A549 (cell line): ENCODE data around the gene PLCB1.

Experiments used
- CTCF ChIP-seq: fragments of >200 bp; sonication (Bioruptor Twin); formaldehyde crosslinking; IDR thresholded peaks from 3 replicates; pipeline ENCODE4 v1.5.1; 2016
- EP300 ChIP-seq, 2 experiments: fragments of >200 bp; sonication (Bioruptor Twin); formaldehyde crosslinking; IDR thresholded peaks; 2 replicates in 1 of 2; 3 replicates in 1 of 2; pipeline ENCODE4 v1.6.1; 2016 to 2017
- PHF8 ChIP-seq: fragments of 200-600 bp; sonication (generic); IDR thresholded peaks from 2 replicates; pipeline ENCODE4 v1.6.1; 2016; ENCODE audit warnings: low read depth, mild to moderate bottlenecking, antibody characterized with exemption, moderate library complexity, borderline replicate concordance
- POLR2A ChIP-seq: IDR thresholded peaks from 2 replicates; pipeline ENCODE4 v1.6.1; 2012; ENCODE audit warnings: mild to moderate bottlenecking, low read length
- REST ChIP-seq: fragments of 200-600 bp; sonication (generic); IDR thresholded peaks from 2 replicates; pipeline ENCODE4 v1.6.1; 2016; ENCODE audit warnings: antibody characterized with exemption, mild to moderate bottlenecking, moderate library complexity

GRCh38 chr20:8408587-8409307 is 276.7 kb downstream of the PLCB1 start:
- TF ChIP-seq POLR2A (no peak), REST (no peak), CTCF (no peak), PHF8 (no peak), EP300 (IDR thresholded peaks at IDR 0.05) (no peak)
